Activated CD4-positive, alpha-beta T cell treated with anti-CD3 and anti-CD28 coated beads for 1 hour (primary cell): ENCODE measurements around the gene EPM2A.

Experiments used
- DNase-seq: peaks from one replicate; pipeline ENCODE4 v3.0.0-alpha.2; 2020

The EPM2A gene

GRCh38 chr6:145669627-145670034 lies 65.7 kb downstream of the EPM2A start:
- DNase-seq, result no peak

- no peak for DNase-seq
Measured at GRCh38 chr6:145668844-145669243, 66.5 kb downstream of the EPM2A start.

- DNase-seq, result no peak
Measured at GRCh38 chr6:145660676-145661075, 74.6 kb downstream of the EPM2A start.

- DNase-seq, result no peak
Measured at GRCh38 chr6:145656128-145656527, 79.2 kb downstream of the EPM2A start.

GRCh38 chr6:145652572-145652971 lies 82.7 kb downstream of the EPM2A start:
- DNase-seq, result no peak

- no peak for DNase-seq
Measured at GRCh38 chr6:145651988-145652387, 83.3 kb downstream of the EPM2A start.

- no peak for DNase-seq
Measured at GRCh38 chr6:145648149-145648548, 87.2 kb downstream of the EPM2A start.

- DNase-seq, result no peak
Measured at GRCh38 chr6:145647602-145648001, 87.7 kb downstream of the EPM2A start.

GRCh38 chr6:145643760-145644159 lies 91.6 kb downstream of the EPM2A start:
- DNase-seq, result no peak

GRCh38 chr6:145633981-145634627 lies 101.2 kb downstream of the EPM2A start:
- DNase-seq, result peak; percentile 53

- no peak for DNase-seq
Measured at GRCh38 chr6:145632971-145633370, 102.3 kb downstream of the EPM2A start.

GRCh38 chr6:145631374-145631773 lies 103.9 kb downstream of the EPM2A start:
- DNase-seq, result no peak

GRCh38 chr6:145630598-145630997 lies 104.7 kb downstream of the EPM2A start:
- DNase-seq, result no peak

- no peak for DNase-seq
Measured at GRCh38 chr6:145629478-145629877, 105.8 kb downstream of the EPM2A start.

- no peak for DNase-seq
Measured at GRCh38 chr6:145627451-145627850, 107.9 kb downstream of the EPM2A start.

GRCh38 chr6:145626857-145627256 lies 108.5 kb downstream of the EPM2A start:
- no peak for DNase-seq

GRCh38 chr6:145623231-145623630 lies 112.1 kb downstream of the EPM2A start:
- DNase-seq, result no peak

GRCh38 chr6:145621776-145622175 lies 113.5 kb downstream of the EPM2A start:
- no peak for DNase-seq

GRCh38 chr6:145620088-145620487 lies 115.2 kb downstream of the EPM2A start:
- DNase-seq, result no peak

- no peak for DNase-seq
Measured at GRCh38 chr6:145609521-145609920, 125.8 kb downstream of the EPM2A start.

GRCh38 chr6:145608850-145609249 lies 126.5 kb downstream of the EPM2A start:
- no peak for DNase-seq

GRCh38 chr6:145603991-145604390 lies 131.3 kb downstream of the EPM2A start:
- DNase-seq, result no peak

- DNase-seq, result no peak
Measured at GRCh38 chr6:145603424-145603833, 131.9 kb downstream of the EPM2A start.

- DNase-seq, result no peak
Measured at GRCh38 chr6:145602726-145603326, 132.5 kb downstream of the EPM2A start.

- no peak for DNase-seq
Measured at GRCh38 chr6:145601397-145601796, 133.9 kb downstream of the EPM2A start.
